ENCODE data around the gene CHRDL2. TPM values are rescaled to one million over a fixed set of nuclear protein-coding genes. Genes with fewer than 3 reads are reported as not detected.
A peak's percentile ranks its signal among the peaks of the same experiment; 100 is the strongest.

CHRDL2 gene
- polyA plus RNA-seq, 2 donors, result 1.4 to 2.8 TPM

- no peaks in the 10 kb centered on the region for H3K36me3 ChIP-seq (ENCODE audit: control insufficient read depth in 2 of 2, insufficient read depth in 2 of 2, low read length in 1 of 2)
- WGBS, 2 donors, result 87 to 88% methylated on average over 14 of the region's 14 CpGs
- peak overlapping the region in 1 of 2 donors; percentile 43 for H3K4me3 ChIP-seq (ENCODE audit: low read depth in 1 of 2, low read length in 2 of 2)
- H3K27me3 ChIP-seq (ENCODE audit: control insufficient read depth in 1 of 2, insufficient read depth in 2 of 2, low read length in 2 of 2), result no peaks in the 10 kb centered on the region
- H3K9me3 ChIP-seq (ENCODE audit: control insufficient read depth in 2 of 2, insufficient read depth in 1 of 2, low read depth in 1 of 2, low read length in 1 of 2), result peaks cover 0 to 5% of the 10 kb centered on the region in 2 donors
- H3K4me1 ChIP-seq (ENCODE audit: control insufficient read depth in 2 of 2, insufficient read depth in 2 of 2, low read length in 1 of 2), result no peaks in the 10 kb centered on the region
- H3K27ac ChIP-seq (ENCODE audit: low read depth in 2 of 2, low read length in 1 of 2), result peak overlapping the region in 1 of 2 donors; percentile 30
Measured at GRCh38 chr11:74682731-74683278, 48.4 kb downstream of the CHRDL2 start.

- WGBS, 2 donors, result 67% methylated on average over 12 of the region's 12 CpGs
- Histone ChIP-seq H3K9me3 (ENCODE audit: control insufficient read depth in 2 of 2, insufficient read depth in 1 of 2, low read depth in 1 of 2, low read length in 1 of 2) (peaks cover 0 to under 1% of the 10 kb centered on the region in 2 donors), H3K27me3 (ENCODE audit: control insufficient read depth in 1 of 2, insufficient read depth in 2 of 2, low read length in 2 of 2) (no peaks in the 10 kb centered on the region), H3K4me3 (ENCODE audit: low read depth in 1 of 2, low read length in 2 of 2) (no peak overlapping the region), H3K27ac (ENCODE audit: low read depth in 2 of 2, low read length in 1 of 2) (peak overlapping the region in 1 of 2 donors; percentile 25), H3K36me3 (ENCODE audit: control insufficient read depth in 2 of 2, insufficient read depth in 2 of 2, low read length in 1 of 2) (no peaks in the 10 kb centered on the region), H3K4me1 (ENCODE audit: control insufficient read depth in 2 of 2, insufficient read depth in 2 of 2, low read length in 1 of 2) (no peaks in the 10 kb centered on the region)
Measured at GRCh38 chr11:74681686-74682651, 49.3 kb downstream of the CHRDL2 start.

DNA sequence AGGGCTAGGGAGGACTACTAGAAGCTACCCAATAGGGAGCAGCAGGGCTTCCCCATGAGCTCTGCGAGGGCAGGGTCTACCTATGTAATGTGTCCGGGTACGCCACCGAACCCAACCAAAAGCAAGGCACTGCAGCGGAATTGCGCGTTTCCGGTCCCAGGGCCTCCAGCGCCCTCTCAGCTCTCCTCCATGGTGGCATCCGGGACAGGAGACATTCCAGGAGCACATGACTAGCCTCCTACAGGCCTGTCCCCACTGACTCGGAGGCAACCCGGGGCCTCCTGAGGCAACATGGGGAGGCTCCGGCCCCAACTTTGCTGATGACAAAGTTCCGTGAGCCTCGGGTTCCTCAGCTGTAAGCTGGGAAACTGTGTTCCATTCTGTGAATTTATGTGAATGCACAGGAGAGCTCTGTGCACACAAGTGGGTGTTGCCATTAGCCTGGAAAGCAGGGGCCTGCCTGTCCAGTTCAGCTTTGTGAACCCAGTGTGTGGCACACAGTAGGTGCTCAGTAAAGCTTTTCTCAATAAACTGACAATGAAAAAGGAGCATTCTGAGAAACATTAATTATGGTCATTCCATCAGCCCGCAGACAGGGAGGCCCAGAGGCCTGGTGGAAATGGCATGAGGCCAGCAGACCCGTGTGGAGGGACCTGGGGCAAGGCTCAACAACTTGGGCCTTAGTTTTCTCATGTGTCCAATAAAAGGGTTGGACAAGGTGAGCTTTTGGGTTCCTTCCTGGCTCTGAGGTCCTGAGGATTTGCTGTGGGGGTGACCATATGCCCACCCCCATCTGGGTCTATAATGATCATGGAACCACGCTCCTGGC is 50.3 kb downstream of the CHRDL2 start:
- no peaks in the 10 kb centered on the region for H3K36me3 ChIP-seq (ENCODE audit: control insufficient read depth in 2 of 2, insufficient read depth in 2 of 2, low read length in 1 of 2)
- WGBS, 2 donors, result 89 to 90% methylated on average over 18 of the region's 18 CpGs
- no peak overlapping the region for H3K27ac ChIP-seq (ENCODE audit: low read depth in 2 of 2, low read length in 1 of 2)
- H3K27me3 ChIP-seq (ENCODE audit: control insufficient read depth in 1 of 2, insufficient read depth in 2 of 2, low read length in 2 of 2), result no peaks in the 10 kb centered on the region
- no peaks in the 10 kb centered on the region for H3K9me3 ChIP-seq (ENCODE audit: control insufficient read depth in 2 of 2, insufficient read depth in 1 of 2, low read depth in 1 of 2, low read length in 1 of 2)
- H3K4me3 ChIP-seq (ENCODE audit: low read depth in 1 of 2, low read length in 2 of 2), result no peak overlapping the region
- no peaks in the 10 kb centered on the region for H3K4me1 ChIP-seq (ENCODE audit: control insufficient read depth in 2 of 2, insufficient read depth in 2 of 2, low read length in 1 of 2)

GRCh38 chr11:74680035-74680671 is 51.1 kb downstream of the CHRDL2 start:
- 86 to 88% methylated on average over 9 of the region's 9 CpGs for WGBS, 2 donors
- H3K4me3 ChIP-seq (ENCODE audit: low read depth in 1 of 2, low read length in 2 of 2), result no peak overlapping the region

GRCh38 chr11:74679513-74679865 is 51.7 kb downstream of the CHRDL2 start:
- Histone ChIP-seq H3K4me3 (ENCODE audit: low read depth in 1 of 2, low read length in 2 of 2) (no peak overlapping the region), H3K9me3 (ENCODE audit: control insufficient read depth in 2 of 2, insufficient read depth in 1 of 2, low read depth in 1 of 2, low read length in 1 of 2) (no peaks in the 10 kb centered on the region), H3K4me1 (ENCODE audit: control insufficient read depth in 2 of 2, insufficient read depth in 2 of 2, low read length in 1 of 2) (no peaks in the 10 kb centered on the region), H3K27me3 (ENCODE audit: control insufficient read depth in 1 of 2, insufficient read depth in 2 of 2, low read length in 2 of 2) (no peaks in the 10 kb centered on the region), H3K36me3 (ENCODE audit: control insufficient read depth in 2 of 2, insufficient read depth in 2 of 2, low read length in 1 of 2) (no peaks in the 10 kb centered on the region), H3K27ac (ENCODE audit: low read depth in 2 of 2, low read length in 1 of 2) (no peak overlapping the region)
- WGBS, 2 donors, result 84 to 85% methylated on average over 3 of the region's 3 CpGs

More at GRCh38 chr11:74680035-74680671, 51.1 kb downstream of the CHRDL2 start:
- no peaks in the 10 kb centered on the region for H3K27me3 ChIP-seq (ENCODE audit: control insufficient read depth in 1 of 2, insufficient read depth in 2 of 2, low read length in 2 of 2)
- no peak overlapping the region for H3K27ac ChIP-seq (ENCODE audit: low read depth in 2 of 2, low read length in 1 of 2)
- H3K36me3 ChIP-seq (ENCODE audit: control insufficient read depth in 2 of 2, insufficient read depth in 2 of 2, low read length in 1 of 2), result no peaks in the 10 kb centered on the region
- H3K4me1 ChIP-seq (ENCODE audit: control insufficient read depth in 2 of 2, insufficient read depth in 2 of 2, low read length in 1 of 2), result no peaks in the 10 kb centered on the region
- H3K9me3 ChIP-seq (ENCODE audit: control insufficient read depth in 2 of 2, insufficient read depth in 1 of 2, low read depth in 1 of 2, low read length in 1 of 2), result no peaks in the 10 kb centered on the region

DNA sequence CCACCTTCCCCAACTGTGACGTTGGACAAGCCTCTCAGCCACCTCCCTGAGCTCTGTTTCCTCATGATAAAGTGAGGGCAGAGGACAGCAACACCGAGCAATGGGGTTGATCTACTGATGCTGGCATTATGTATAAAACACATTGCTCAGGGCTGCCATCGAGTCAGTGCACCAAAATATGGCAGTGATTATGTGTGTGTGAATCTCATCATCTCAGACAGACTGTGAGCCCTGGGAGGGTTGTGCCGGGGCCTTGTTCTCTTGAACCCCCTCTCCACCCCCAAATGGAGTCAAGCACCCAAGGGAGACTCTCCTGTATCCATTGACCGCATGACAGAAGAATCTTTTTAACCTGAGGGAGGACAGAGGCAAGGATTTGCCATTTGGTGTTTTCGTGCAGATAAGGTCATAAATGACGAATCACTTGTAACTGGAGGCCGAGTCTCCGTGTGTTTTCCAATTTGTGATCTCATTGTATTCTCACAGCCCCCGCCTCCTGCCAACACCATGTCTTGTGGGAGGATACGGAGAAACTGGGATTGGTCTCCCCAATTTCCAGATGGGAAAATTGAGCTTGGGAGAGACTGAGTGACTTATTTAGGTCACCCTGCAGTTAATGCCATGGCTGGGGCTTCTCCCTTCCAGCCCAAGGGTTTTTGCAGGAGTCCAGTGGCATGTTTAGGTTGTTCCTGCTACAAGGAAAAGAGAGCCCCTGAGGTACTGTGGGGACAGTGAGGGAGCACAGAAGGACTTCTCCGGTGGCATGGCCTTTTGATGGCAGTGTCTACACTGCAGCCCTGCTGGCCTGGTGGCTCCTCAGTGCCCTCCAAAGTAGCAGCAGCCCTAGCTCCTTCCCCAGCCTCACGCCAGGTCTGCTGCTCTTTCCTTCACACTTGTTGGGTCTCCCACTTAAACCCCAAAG is 52.4 kb downstream of the CHRDL2 start:
- no peak overlapping the region for H3K4me3 ChIP-seq (ENCODE audit: low read depth in 1 of 2, low read length in 2 of 2)
- WGBS, 2 donors, result 77 to 78% methylated on average over 13 of the region's 13 CpGs
- H3K27ac ChIP-seq (ENCODE audit: low read depth in 2 of 2, low read length in 1 of 2), result no peak overlapping the region

DNA sequence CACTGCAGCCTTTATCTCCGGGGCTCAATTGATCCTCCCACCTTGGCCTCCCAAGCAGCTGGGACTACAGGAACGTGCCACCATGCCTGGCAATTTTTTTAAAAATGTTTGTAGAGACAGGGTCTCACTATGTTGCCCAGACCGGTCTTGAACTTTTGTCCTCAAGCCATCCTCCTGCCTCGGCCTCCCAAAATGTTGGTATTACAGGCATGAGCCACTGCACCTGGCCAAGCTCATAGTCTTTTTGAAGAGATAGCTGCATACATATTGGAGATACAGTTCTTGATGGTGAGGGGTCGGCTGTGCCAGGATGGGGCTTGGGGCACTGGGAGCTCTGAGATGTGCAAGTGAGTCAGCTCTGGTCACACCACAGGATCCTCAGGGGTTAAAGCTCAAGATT is 53.2 kb downstream of the CHRDL2 start:
- no peaks in the 10 kb centered on the region for H3K9me3 ChIP-seq (ENCODE audit: control insufficient read depth in 2 of 2, insufficient read depth in 1 of 2, low read depth in 1 of 2, low read length in 1 of 2)
- no peaks in the 10 kb centered on the region for H3K27me3 ChIP-seq (ENCODE audit: control insufficient read depth in 1 of 2, insufficient read depth in 2 of 2, low read length in 2 of 2)
- no peaks in the 10 kb centered on the region for H3K36me3 ChIP-seq (ENCODE audit: control insufficient read depth in 2 of 2, insufficient read depth in 2 of 2, low read length in 1 of 2)
- WGBS, 2 donors, result 95 to 97% methylated on average over 5 of the region's 5 CpGs
- H3K4me1 ChIP-seq (ENCODE audit: control insufficient read depth in 2 of 2, insufficient read depth in 2 of 2, low read length in 1 of 2), result no peaks in the 10 kb centered on the region
- no peak overlapping the region for H3K4me3 ChIP-seq (ENCODE audit: low read depth in 1 of 2, low read length in 2 of 2)
- no peak overlapping the region for H3K27ac ChIP-seq (ENCODE audit: low read depth in 2 of 2, low read length in 1 of 2)

More for the DNA sequence above, 52.4 kb downstream of the CHRDL2 start:
- no peaks in the 10 kb centered on the region for H3K27me3 ChIP-seq (ENCODE audit: control insufficient read depth in 1 of 2, insufficient read depth in 2 of 2, low read length in 2 of 2)
- H3K4me1 ChIP-seq (ENCODE audit: control insufficient read depth in 2 of 2, insufficient read depth in 2 of 2, low read length in 1 of 2), result no peaks in the 10 kb centered on the region
- no peaks in the 10 kb centered on the region for H3K9me3 ChIP-seq (ENCODE audit: control insufficient read depth in 2 of 2, insufficient read depth in 1 of 2, low read depth in 1 of 2, low read length in 1 of 2)
- no peaks in the 10 kb centered on the region for H3K36me3 ChIP-seq (ENCODE audit: control insufficient read depth in 2 of 2, insufficient read depth in 2 of 2, low read length in 1 of 2)

- H3K9me3 ChIP-seq (ENCODE audit: control insufficient read depth in 2 of 2, insufficient read depth in 1 of 2, low read depth in 1 of 2, low read length in 1 of 2), result no peaks in the 10 kb centered on the region
- no peak overlapping the region for H3K27ac ChIP-seq (ENCODE audit: low read depth in 2 of 2, low read length in 1 of 2)
- 68 to 80% methylated on average over 6 of the region's 6 CpGs for WGBS, 2 donors
- no peaks in the 10 kb centered on the region for H3K27me3 ChIP-seq (ENCODE audit: control insufficient read depth in 1 of 2, insufficient read depth in 2 of 2, low read length in 2 of 2)
- H3K36me3 ChIP-seq (ENCODE audit: control insufficient read depth in 2 of 2, insufficient read depth in 2 of 2, low read length in 1 of 2), result no peaks in the 10 kb centered on the region
- no peaks in the 10 kb centered on the region for H3K4me1 ChIP-seq (ENCODE audit: control insufficient read depth in 2 of 2, insufficient read depth in 2 of 2, low read length in 1 of 2)
- no peak overlapping the region for H3K4me3 ChIP-seq (ENCODE audit: low read depth in 1 of 2, low read length in 2 of 2)
Measured at GRCh38 chr11:74677131-74677530, 54.1 kb downstream of the CHRDL2 start.
